GM19438 (cell line): Measurements from ENCODE around the gene PRSS38.
"Not testable (repeated sequence)": the region's sequence is repeated elsewhere in the genome, so short reads cannot be mapped to it uniquely, and the experiment has no call there.

Experiments used
- ATAC-seq: cut with Tn5 transposase; IDR thresholded peaks from one replicate; pipeline ENCODE4 v1.9.1; 2021; ENCODE audit warnings: low read depth; ENCODE audit not compliant: unreplicated experiment

Gene PRSS38

GRCh38 chr1:227838181-227838580, 22.7 kb downstream of the PRSS38 start:
- ATAC-seq = no peak

DNA sequence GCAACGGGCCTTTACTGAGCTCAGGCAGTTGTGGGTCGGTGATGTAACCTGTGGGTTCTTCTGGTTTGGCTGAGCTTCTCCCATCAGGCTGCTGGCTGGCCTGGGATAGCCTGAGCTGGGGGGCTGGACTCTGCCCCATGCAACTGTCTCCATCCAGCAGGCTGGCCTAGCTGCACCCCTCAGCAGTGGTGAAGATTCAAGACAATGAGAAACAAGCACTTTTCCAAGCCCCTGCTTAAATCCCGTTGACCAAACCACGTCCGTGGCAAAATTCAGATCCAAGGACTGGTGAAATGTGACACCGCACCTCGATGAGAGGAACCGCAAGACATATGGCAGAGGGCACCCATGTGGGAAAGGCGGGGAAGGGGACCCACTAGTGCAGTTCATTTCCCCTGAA, 25.6 kb downstream of the PRSS38 start:
- ATAC-seq = no peak

DNA sequence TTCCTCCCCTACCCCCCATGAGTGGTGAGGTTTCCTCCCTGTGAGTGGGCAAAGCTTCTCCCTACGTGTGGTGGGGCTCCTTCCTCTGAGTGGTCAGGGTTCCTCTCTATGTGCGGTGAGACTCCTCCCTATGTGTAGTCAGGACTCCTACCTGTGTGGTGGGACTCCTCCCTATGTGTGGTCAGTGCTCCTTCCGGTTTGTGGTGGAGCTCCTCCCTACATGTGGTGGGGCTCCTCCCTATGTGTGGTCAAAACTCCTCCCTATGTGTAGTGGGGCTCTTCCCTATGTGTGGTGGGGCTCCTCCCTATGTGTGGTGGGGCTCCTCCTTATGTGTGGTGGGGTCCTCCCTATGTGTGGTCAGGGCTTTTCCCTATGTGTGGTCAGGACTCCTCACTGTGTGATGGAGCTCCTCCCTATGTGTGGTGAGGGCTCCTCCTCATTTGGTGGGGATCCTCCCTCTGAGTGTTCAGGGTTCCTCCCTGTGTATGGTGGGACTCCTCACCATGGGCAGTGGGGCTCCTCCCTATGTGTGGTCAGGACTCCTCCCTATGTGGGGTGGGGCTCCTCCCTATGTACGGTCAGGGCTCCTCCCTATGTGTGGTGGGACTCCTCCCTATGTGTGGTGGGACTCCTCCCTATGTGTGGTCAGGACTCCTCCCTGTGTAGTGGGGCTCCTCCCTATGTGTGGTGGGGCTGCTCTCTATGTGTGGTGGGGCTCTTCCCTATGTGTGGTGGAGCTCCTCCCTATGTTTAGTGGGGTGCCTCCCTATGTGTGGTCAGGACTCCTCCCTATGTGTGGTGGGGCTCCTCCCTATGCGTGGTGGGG, 29.1 kb downstream of the PRSS38 start:
- ATAC-seq = no peak

DNA sequence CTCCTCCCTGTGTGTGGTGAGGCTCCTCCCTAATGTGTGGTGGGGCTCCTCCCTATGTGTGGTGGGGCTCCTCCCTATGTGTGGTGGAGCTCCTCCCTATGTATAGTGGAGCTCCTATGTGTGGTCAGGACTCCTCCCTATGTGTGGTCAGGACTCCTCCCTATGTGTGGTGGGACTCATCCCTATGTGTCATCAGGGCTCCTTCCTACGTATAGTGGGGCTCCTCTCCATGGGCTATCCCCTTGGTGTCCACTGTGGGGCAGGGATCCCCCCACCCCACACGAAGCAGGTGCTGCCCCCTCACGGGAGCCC, 29.6 kb downstream of the PRSS38 start:
- ATAC-seq = no peak

- no peak for ATAC-seq
Measured at GRCh38 chr1:227845519-227845918, 30.0 kb downstream of the PRSS38 start.

DNA sequence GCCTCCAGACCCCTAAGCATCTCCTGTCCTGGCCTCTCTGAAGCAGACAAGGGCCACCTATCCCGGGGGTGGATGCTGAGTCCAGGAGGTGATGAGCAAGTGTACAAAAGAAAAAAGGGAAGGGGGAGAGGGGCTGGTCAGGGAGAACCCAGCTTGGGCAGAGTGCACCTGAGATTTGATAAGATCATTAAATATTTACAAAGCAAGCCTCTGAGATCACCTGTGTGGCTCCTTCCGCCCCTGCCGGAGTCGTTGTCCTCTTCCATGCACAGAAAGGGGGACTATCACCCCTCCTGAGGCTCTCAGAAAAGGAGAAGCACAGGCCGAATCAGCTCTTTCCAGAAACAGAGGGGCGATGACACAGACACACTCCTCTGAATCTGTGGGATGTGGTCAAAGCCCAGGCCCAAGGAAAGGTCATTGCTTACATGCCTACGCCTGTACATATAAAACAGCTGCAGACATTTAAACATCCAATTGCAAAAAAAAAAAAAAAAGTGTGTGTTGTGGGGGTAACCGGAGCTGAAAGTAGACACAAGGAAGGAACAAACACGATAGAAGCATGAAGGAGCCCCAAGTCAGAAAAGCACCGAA, 30.9 kb downstream of the PRSS38 start:
- no peak for ATAC-seq

DNA sequence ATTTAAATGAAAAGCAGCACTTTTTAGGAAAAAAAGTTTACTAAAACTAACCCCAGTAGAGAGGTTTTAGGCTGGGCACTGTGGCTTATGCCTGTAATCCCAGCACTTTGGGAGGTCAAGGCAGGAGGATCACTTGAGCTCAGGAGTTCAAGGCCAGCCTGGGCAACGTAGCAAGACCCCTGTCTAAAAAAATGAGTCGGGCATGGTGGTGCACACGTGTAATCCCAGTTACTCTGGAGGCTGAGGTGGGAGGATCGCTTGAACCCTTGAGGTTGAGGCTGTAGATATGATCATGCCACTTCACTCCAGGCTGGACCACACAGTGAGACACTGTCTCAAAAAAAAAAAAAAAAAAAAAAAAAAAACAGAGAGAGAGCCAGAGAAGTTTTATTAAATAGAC, 31.6 kb downstream of the PRSS38 start:
- not testable (repeated sequence) for ATAC-seq

DNA sequence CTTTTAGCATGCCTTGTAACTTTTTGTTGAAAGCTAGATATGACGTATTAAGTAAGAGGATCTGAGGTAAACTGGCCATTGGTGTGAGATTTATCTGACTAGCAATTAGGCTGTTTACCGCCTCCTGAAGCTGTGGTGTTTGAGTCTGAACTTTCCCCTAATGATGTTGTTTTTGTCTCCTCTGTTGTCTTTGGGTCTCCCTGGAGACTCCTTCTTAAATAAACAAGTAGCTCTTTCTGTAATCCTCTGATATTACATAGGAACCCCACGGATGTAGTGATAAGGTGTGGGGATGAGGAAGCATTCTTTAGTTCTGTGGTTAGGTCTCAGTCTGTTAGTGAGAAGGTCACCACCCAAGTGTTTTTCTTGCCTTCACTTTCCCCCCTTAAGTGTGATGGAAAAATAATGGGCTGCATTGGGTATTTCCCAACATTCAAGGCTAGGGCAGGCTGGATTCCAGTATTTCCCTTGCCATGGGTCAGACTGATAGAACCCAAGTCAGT, 33.0 kb downstream of the PRSS38 start:
- ATAC-seq = no peak

DNA sequence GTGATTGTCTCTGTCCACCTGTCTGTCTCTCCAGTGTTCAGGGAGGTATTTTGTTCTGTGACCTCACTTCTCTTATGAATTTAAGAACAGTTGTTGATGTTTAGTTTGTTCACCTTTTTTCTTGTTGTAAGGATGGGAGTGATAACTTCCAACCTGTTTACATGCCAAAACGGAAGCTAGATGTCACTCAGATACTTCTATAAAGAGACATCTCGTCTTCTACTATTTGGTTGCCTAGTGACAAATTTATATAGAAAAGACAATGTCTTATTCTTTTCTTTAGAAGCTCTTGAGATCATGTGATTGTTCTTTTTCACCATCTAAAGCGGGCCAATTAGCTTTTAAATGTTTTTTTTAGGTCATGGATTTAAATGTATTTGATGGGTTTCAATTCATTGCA, 33.8 kb downstream of the PRSS38 start:
- no peak for ATAC-seq

DNA sequence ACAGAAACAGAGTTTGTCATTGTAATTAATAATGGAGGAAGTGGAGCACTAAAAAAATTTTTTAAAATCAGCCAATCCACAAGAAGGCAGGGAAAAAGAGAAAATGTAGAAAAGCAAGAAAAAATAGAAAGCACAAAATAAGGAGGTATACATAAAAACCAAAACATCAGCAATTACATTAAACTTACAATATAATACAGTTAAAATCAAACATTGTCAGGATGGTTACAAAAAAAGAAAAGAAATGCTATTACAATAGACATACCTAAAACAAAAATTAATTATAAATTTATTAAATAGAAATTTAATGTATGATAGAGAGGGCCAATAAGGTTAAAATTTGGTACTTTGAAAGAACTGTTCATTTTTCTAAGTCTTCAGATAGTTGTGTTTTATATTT, 38.7 kb downstream of the PRSS38 start:
- ATAC-seq = no peak

DNA sequence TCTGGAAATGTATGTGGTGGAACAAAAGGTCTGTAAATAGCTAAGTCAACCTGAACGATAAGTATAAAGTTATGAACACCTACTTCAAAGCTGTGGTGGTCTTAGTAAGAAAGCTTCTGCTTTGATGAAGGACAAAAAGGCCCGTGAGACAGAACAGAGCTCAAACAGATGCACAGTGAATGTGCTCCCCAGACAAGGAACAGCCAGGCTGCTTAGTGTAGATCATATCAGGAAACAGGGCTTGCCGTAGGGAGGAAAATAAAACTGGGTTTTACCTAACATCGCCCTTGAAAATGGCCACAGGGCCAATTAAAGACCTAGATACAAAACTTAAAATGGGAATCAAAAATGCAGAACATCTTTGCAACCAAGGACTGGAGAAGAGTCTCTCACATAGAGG, 40.2 kb downstream of the PRSS38 start:
- ATAC-seq = no peak

- no peak for ATAC-seq
Measured at GRCh38 chr1:227856147-227856858, 40.8 kb downstream of the PRSS38 start.

GRCh38 chr1:227864882-227865281, 49.4 kb downstream of the PRSS38 start:
- no peak for ATAC-seq

- no peak for ATAC-seq
Measured at GRCh38 chr1:227869279-227869842, 53.9 kb downstream of the PRSS38 start.

- ATAC-seq = no peak
Measured at GRCh38 chr1:227869851-227870305, 54.4 kb downstream of the PRSS38 start.

- no peak for ATAC-seq
Measured at GRCh38 chr1:227870366-227870765, 54.9 kb downstream of the PRSS38 start.

GRCh38 chr1:227871892-227872291, 56.4 kb downstream of the PRSS38 start:
- not testable (repeated sequence) for ATAC-seq

- ATAC-seq = not testable (repeated sequence)
Measured at GRCh38 chr1:227877810-227878209, 62.3 kb downstream of the PRSS38 start.

DNA sequence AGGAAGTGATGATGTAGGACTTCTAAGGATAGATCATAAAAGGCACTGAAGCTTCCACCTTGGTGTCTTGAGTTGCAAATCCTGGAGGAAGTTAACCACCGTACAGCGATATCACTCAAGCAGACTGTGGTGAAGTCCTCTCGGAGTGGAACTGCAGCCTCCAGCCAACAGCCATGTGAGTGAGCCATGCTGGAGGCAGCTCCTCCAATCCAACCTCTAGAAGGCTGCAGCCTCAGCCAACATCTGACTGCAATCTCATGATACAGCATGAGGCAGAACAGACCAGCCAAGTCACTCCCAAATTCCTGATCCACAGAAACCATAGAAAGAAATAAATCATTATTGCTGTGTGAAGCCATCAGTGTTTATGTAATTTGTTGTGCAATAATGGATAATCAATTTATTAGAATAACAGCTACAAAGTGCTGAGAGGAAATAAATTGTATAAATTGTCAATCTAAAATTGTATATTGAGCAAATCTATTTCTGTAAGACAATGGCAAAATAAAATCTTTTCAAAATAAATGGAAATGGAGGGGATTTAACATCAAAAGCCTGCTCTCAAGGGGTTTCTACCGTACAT, 65.0 kb downstream of the PRSS38 start:
- no peak for ATAC-seq

- no peak for ATAC-seq
Measured at GRCh38 chr1:227883073-227883520, 67.6 kb downstream of the PRSS38 start.
